Colonic mucosa (tissue), 4 donors: ENCODE measurements around the gene ZNF143. TPM values are rescaled to one million over a fixed set of nuclear protein-coding genes. Genes with fewer than 3 reads are reported as not detected.

Experiments
- DNase-seq: peaks from one replicate; pipeline ENCODE4 v3.0.0-alpha.2; 2020
- H3K27ac ChIP-seq: fragments of 200-600 bp; one replicate; pipeline ENCODE4 v1.8.0; 2021
- H3K27me3 ChIP-seq: fragments of 200-600 bp; one replicate; pipeline ENCODE4 v1.8.0; 2021
- H3K36me3 ChIP-seq: fragments of 200-600 bp; one replicate; pipeline ENCODE4 v1.8.0; 2021
- H3K4me1 ChIP-seq: fragments of 200-600 bp; one replicate; pipeline ENCODE4 v1.8.0; 2021; ENCODE audit warnings: mild to moderate bottlenecking
- H3K4me3 ChIP-seq: fragments of 200-600 bp; one replicate; pipeline ENCODE4 v1.8.0; 2021
- H3K9ac ChIP-seq, 2 donors: one replicate each; pipeline ENCODE4 v1.7.0; 2013; ENCODE audit warnings: control low read depth in 2 of 2, low read depth in 2 of 2, low read length in 2 of 2
- H3K9me3 ChIP-seq: fragments of 200-600 bp; one replicate; pipeline ENCODE4 v1.8.0; 2021
- CTCF ChIP-seq: fragments of 200-600 bp; IDR thresholded peaks from one replicate; pipeline ENCODE4 v1.8.0; 2022; ENCODE audit warnings: antibody characterized with exemption, mild to moderate bottlenecking
- intact Hi-C: fragments of 100-400 bp; cut with DNase I; formaldehyde crosslinking; loops from one replicate; pipeline ENCODE4 v1.14.1; 2022
- total RNA-seq, 2 donors: library from RNA; stranded (reverse); fragmentation: NEBNext Ultra II Directional in 1 of 2; extraction: Animal tissue kit (Norgen Biotek cat#: 25700) in 1 of 2; gene quantifications; one replicate each; pipeline ENCODE4 v1.2.1, GENCODE V29; 2021
- donor health status: healthy.
- donor health status: DM: no; HTN: no; CAD: no.
- donor health status: DM: no; HTN: no; CAD: no.

ZNF143 gene
- total RNA-seq, 2 donors from 2014 or later = 18.0 to 22.2 TPM

- no peak for DNase-seq
- H3K9me3 ChIP-seq = no peaks in the 10 kb centered on the region
- no peaks in the 10 kb centered on the region for H3K4me1 ChIP-seq
- no peaks in the 10 kb centered on the region for H3K36me3 ChIP-seq
- no peak overlapping the region for H3K27ac ChIP-seq
- no peak overlapping the region for H3K9ac ChIP-seq
- intact Hi-C loops = no loop called here
- H3K4me3 ChIP-seq = no peak overlapping the region
- no peak for TF ChIP-seq CTCF
- H3K27me3 ChIP-seq = no peaks in the 10 kb centered on the region
These were observed 5.1 kb upstream of the ZNF143 start for GRCh38 chr11:9455722-9456121.

- peak overlapping the region; percentile 97 for H3K27ac ChIP-seq
- peak; percentile 36 for DNase-seq
- H3K36me3 ChIP-seq = no peaks in the 10 kb centered on the region
- H3K4me3 ChIP-seq = peak overlapping the region; percentile 78
- H3K9me3 ChIP-seq = no peaks in the 10 kb centered on the region
- H3K9ac ChIP-seq = peak overlapping the region; percentile 99 to 100
- TF ChIP-seq CTCF = no peak
- peaks cover 5% of the 10 kb centered on the region for H3K4me1 ChIP-seq
- no peaks in the 10 kb centered on the region for H3K27me3 ChIP-seq
- intact Hi-C loops = no loop called here
These were observed 1.0 kb upstream of the ZNF143 start for GRCh38 chr11:9459667-9460321.

GRCh38 chr11:9461063-9461759 is 399 bp downstream of the ZNF143 start:
- no peak for TF ChIP-seq CTCF
- peak overlapping the region; percentile 100 for H3K27ac ChIP-seq
- no peaks in the 10 kb centered on the region for H3K27me3 ChIP-seq
- intact Hi-C loops = no loop called here
- peak overlapping the region; percentile 50 for H3K4me3 ChIP-seq
- H3K36me3 ChIP-seq = no peaks in the 10 kb centered on the region
- H3K9ac ChIP-seq = peak overlapping the region; percentile 87 to 93
- no peaks in the 10 kb centered on the region for H3K9me3 ChIP-seq
- DNase-seq = peak; percentile 86
- H3K4me1 ChIP-seq = peaks cover 5% of the 10 kb centered on the region

- intact Hi-C loops = no loop called here
These were observed 935 bp downstream of the ZNF143 start for GRCh38 chr11:9461760-9462134.

GRCh38 chr11:9462172-9462799 is 1.5 kb downstream of the ZNF143 start:
- no peak for TF ChIP-seq CTCF
- Histone ChIP-seq H3K36me3 (no peaks in the 10 kb centered on the region), H3K9me3 (no peaks in the 10 kb centered on the region), H3K9ac (peak overlapping the region; percentile 29 to 93), H3K27ac (peak overlapping the region; percentile 100), H3K4me1 (peaks cover 5% of the 10 kb centered on the region), H3K27me3 (no peaks in the 10 kb centered on the region), H3K4me3 (peak overlapping the region; percentile 50)
- intact Hi-C loops = no loop called here
- no peak for DNase-seq

More at GRCh38 chr11:9461760-9462134, 935 bp downstream of the ZNF143 start:
- TF ChIP-seq CTCF = no peak
- DNase-seq = no peak
- H3K27ac ChIP-seq = peak overlapping the region; percentile 100
- no peaks in the 10 kb centered on the region for H3K27me3 ChIP-seq
- peak overlapping the region; percentile 87 to 93 for H3K9ac ChIP-seq
- H3K4me3 ChIP-seq = peak overlapping the region; percentile 50
- no peaks in the 10 kb centered on the region for H3K36me3 ChIP-seq
- H3K9me3 ChIP-seq = no peaks in the 10 kb centered on the region
- peaks cover 5% of the 10 kb centered on the region for H3K4me1 ChIP-seq
